ENCODE measurements around the gene MACROD1.
"Not testable (repeated sequence)": the region's sequence is repeated elsewhere in the genome, so short reads cannot be mapped to it uniquely, and the experiment has no call there.

MACROD1 gene

DNA sequence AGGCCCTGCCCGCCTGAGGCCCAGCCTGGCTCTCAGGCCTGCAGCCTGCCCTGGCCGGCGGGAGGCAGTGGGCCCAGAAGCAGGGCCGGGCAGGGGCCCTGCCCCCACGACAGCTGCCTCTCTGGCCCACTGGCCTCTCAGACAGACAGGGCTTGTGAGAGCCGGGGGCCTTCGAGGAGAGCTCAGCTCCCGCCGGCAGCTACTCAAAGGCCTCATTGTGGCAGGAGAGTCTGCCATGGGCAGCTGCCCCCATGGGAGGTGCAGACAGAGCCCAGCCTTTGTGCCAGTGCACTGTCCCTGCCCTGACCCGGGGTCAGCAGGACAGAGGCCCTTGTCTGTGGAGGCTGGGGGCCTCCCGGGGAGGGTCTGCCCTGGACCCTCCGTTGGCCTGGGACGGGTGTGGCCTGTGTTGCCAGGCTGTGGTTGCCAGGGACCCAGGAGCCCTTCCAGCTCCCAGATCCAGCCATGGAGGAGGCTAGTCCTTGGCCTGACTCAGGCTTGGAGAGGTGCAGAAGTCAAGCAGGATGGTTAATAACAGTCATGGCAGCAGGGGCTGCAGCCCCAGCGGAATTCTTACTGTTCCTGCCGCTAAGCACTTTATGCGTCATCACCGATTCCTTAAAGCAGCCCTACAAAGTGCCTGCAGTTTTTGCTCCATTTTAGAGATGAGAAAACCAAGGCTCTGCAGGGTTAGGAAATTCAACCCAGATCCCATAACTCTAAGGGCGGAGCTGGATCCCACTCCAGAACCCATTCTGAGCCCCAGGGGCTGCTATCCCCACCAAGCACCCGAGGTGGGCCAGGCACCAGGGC, 117.7 kb downstream of the MACROD1 start:
- no peak for DNase-seq (ENCODE audit: low read depth, low spot score)
- no peak overlapping the region for H3K4me3 ChIP-seq (ENCODE audit: low read depth, low read length)
- TF ChIP-seq, protein P1, sequence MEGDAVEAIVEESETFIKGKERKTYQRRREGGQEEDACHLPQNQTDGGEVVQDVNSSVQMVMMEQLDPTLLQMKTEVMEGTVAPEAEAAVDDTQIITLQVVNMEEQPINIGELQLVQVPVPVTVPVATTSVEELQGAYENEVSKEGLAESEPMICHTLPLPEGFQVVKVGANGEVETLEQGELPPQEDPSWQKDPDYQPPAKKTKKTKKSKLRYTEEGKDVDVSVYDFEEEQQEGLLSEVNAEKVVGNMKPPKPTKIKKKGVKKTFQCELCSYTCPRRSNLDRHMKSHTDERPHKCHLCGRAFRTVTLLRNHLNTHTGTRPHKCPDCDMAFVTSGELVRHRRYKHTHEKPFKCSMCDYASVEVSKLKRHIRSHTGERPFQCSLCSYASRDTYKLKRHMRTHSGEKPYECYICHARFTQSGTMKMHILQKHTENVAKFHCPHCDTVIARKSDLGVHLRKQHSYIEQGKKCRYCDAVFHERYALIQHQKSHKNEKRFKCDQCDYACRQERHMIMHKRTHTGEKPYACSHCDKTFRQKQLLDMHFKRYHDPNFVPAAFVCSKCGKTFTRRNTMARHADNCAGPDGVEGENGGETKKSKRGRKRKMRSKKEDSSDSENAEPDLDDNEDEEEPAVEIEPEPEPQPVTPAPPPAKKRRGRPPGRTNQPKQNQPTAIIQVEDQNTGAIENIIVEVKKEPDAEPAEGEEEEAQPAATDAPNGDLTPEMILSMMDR (IDR thresholded peaks at IDR 0.05; ENCODE audit: insufficient read depth, low read length, missing control alignments), result no peak
- CTCF ChIA-PET, result interaction anchor here (1.3 kb wide), 1 partner anchor 102 kb away, joined by 6 read pairs; no protein-coding TSS in a partner anchor
- POLR2A ChIA-PET, result no interaction called here

DNA sequence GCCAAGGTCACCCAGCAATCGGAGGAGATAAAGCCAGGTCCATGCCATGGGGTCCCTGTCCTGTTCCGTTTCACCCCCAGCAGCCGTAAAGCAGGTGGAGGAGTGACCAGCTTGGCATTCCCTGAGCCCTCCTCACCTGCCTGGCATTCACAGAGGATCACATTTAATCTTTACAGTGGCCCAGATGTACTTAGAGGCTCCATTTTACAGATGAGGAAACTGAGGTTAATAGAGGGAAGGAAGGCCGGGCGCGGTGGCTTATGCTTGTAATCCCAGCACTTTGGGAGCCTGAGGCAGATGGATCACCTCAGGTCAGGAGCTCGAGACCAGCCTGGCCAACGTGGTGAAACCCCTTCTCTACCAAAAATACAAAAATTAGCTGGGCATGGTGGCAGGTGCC, 118.5 kb downstream of the MACROD1 start:
- H3K4me3 ChIP-seq (ENCODE audit: low read depth, low read length); DNase-seq (ENCODE audit: low read depth, low spot score); POLR2A ChIA-PET: not testable (repeated sequence)
- CTCF ChIA-PET, result interaction anchor here (1.3 kb wide), 1 partner anchor 103 kb away, joined by 6 read pairs; no protein-coding TSS in a partner anchor

- no peak for DNase-seq (ENCODE audit: low read depth, low spot score)
- ChIA-PET POLR2A (no interaction called here), CTCF (no interaction called here)
- TF ChIP-seq, protein P1 (IDR thresholded peaks at IDR 0.05; ENCODE audit: insufficient read depth, low read length, missing control alignments), result no peak
- H3K4me3 ChIP-seq (ENCODE audit: low read depth, low read length), result no peak overlapping the region
Measured at GRCh38 chr11:64045700-64046099, 120.2 kb downstream of the MACROD1 start.

DNA sequence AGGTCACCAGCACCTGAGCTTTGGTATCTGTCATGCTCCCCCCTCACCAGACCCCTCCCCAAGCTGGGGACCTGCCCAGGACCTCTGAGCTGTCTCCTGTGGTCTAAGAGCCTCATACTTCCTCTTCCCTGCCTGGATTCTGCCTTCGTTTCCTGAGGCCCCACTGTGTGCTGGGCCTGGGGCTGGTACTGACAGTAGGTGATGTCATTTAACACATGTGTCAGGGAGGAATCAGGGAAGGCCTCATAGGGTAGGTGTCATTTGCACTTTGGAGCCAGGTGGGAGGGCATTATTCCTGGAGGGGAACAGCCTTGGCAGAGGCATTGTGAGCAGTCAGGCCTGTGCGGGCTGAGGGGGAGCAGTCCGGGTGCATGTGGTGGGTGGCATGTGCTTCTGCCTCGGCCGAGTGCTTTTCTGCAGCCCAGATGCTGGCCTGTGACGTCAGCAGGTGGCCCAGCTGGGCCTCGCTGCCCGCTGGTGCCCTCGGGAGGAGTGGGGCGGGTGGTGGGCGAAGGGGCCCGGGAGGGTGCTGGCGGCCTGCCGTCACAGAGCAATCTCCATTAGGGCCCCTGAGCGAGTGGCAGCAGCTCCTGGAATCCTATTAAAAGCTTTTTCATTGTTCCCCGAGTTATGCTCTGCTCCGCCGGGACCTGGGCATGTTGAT, 121.1 kb downstream of the MACROD1 start:
- H3K4me3 ChIP-seq (ENCODE audit: low read depth, low read length), result no peak overlapping the region
- CTCF ChIA-PET, result no interaction called here
- TF ChIP-seq, protein P1 (IDR thresholded peaks at IDR 0.05; ENCODE audit: insufficient read depth, low read length, missing control alignments), result no peak
- no peak for DNase-seq (ENCODE audit: low read depth, low spot score)
- POLR2A ChIA-PET, result interaction anchor here (0.6 kb wide), 1 partner anchor 30 kb away, joined by 3 read pairs; no protein-coding TSS in a partner anchor

DNA sequence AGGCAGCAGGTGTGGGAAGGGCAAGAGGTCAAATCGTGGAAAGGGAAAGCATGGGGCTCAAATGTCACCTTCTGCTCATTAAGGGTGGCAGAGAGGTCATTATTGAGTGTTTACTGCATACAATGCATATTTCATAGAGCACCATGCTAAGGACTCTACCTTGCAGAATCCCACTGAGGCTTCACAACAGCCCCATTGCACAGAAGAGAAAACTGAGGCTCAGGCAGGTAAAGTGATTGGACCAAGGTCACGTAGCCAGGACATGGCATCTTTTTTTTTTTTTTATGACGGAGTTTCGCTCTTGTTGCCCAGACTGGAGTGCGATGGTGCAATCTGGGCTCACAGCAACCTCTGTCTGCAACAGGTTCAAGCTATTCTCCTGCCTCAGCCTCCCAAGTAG, 122.4 kb downstream of the MACROD1 start:
- ChIA-PET POLR2A (no interaction called here), CTCF (interaction anchor here (0.8 to 1.3 kb wide), 2 partner anchors 8 to 107 kb away, joined by 3 to 5 read pairs; no protein-coding TSS in a partner anchor)
- H3K4me3 ChIP-seq (ENCODE audit: low read depth, low read length), result no peak overlapping the region
- no peak for DNase-seq (ENCODE audit: low read depth, low spot score)
- TF ChIP-seq, protein P1 (IDR thresholded peaks at IDR 0.05; ENCODE audit: insufficient read depth, low read length, missing control alignments), result no peak

DNA sequence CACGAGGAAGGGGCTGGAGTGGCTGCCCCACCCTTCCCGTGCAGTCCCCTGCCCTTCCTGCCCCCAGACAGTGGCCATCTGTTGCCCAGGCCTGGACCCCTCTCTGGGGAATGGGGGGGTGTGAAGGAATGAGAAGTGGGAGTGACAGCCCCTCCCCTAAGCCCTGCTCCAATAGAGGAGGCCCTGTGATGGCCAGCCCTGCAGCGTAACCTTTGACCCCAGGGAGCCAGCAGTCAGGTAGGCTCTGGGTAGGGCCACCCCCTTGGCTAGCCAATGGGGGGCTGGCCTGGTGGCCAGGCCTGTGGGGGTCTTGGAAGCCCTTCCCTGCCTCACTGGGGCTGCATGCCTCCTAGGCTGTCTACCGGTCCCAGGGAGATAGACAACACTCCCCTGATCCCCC, 123.6 kb downstream of the MACROD1 start:
- TF ChIP-seq, protein P1 (IDR thresholded peaks at IDR 0.05; ENCODE audit: insufficient read depth, low read length, missing control alignments), result no peak
- ChIA-PET CTCF (interaction anchor here (0.8 to 1.5 kb wide), 2 partner anchors 16 to 100 kb away, joined by 3 to 4 read pairs; no protein-coding TSS in a partner anchor), POLR2A (no interaction called here)
- no peak overlapping the region for H3K4me3 ChIP-seq (ENCODE audit: low read depth, low read length)
- DNase-seq (ENCODE audit: low read depth, low spot score), result no peak
